ENCODE data around the gene TPRX1.
"Not testable (repeated sequence)": the region's sequence is repeated elsewhere in the genome, so short reads cannot be mapped to it uniquely, and the experiment has no call there.

The TPRX1 gene

GRCh38 chr19:47786566-47786965, 17.8 kb downstream of the TPRX1 start:
- DNase-seq (ENCODE audit: insufficient read length, low spot score): no peak
- no peak for FAIRE-seq
- TF ChIP-seq POLR2A (IDR thresholded peaks at IDR 0.05; ENCODE audit: low read depth, low read length): no peak

GRCh38 chr19:47781590-47782262, 22.6 kb downstream of the TPRX1 start:
- FAIRE-seq (no peak), DNase-seq (ENCODE audit: insufficient read length, low spot score) (no peak)
- no peak for TF ChIP-seq POLR2A (IDR thresholded peaks at IDR 0.05; ENCODE audit: low read depth, low read length)

- no peak for TF ChIP-seq POLR2A (IDR thresholded peaks at IDR 0.05; ENCODE audit: low read depth, low read length)
- FAIRE-seq: no peak
- no peak for DNase-seq (ENCODE audit: insufficient read length, low spot score)
Observed at GRCh38 chr19:47780215-47780551, 24.2 kb downstream of the TPRX1 start.

GRCh38 chr19:47779524-47780214, 24.7 kb downstream of the TPRX1 start:
- no peak for FAIRE-seq
- no peak for TF ChIP-seq POLR2A (IDR thresholded peaks at IDR 0.05; ENCODE audit: low read depth, low read length)
- no peak for DNase-seq (ENCODE audit: insufficient read length, low spot score)

GRCh38 chr19:47778954-47779351, 25.4 kb downstream of the TPRX1 start:
- FAIRE-seq (no peak), DNase-seq (ENCODE audit: insufficient read length, low spot score) (no peak)
- no peak for TF ChIP-seq POLR2A (IDR thresholded peaks at IDR 0.05; ENCODE audit: low read depth, low read length)

GRCh38 chr19:47778049-47778953, 26.1 kb downstream of the TPRX1 start, which contains the start of gene SELENOW:
TSS of gene SELENOW (plus strand) at chr19:47778703. CDS start at chr19:47778786, 83 bp downstream.
- FAIRE-seq (no peak), DNase-seq (ENCODE audit: insufficient read length, low spot score) (peak; percentile 80)
- peak; percentile 94 for TF ChIP-seq POLR2A (IDR thresholded peaks at IDR 0.05; ENCODE audit: low read depth, low read length)

- FAIRE-seq; DNase-seq (ENCODE audit: insufficient read length, low spot score): not testable (repeated sequence)
Observed at GRCh38 chr19:47777245-47778048, 26.9 kb downstream of the TPRX1 start.

- no peak for FAIRE-seq
- TF ChIP-seq POLR2A (IDR thresholded peaks at IDR 0.05; ENCODE audit: low read depth, low read length): no peak
- no peak for DNase-seq (ENCODE audit: insufficient read length, low spot score)
Observed at GRCh38 chr19:47776568-47776967, 27.8 kb downstream of the TPRX1 start.

GRCh38 chr19:47771291-47771690, 33.1 kb downstream of the TPRX1 start:
- DNase-seq (ENCODE audit: insufficient read length, low spot score); FAIRE-seq: not testable (repeated sequence)

GRCh38 chr19:47769534-47769933, 34.8 kb downstream of the TPRX1 start:
- no peak for DNase-seq (ENCODE audit: insufficient read length, low spot score)
- TF ChIP-seq POLR2A (IDR thresholded peaks at IDR 0.05; ENCODE audit: low read depth, low read length): no peak
- no peak for FAIRE-seq

- no peak for DNase-seq (ENCODE audit: insufficient read length, low spot score)
- no peak for TF ChIP-seq POLR2A (IDR thresholded peaks at IDR 0.05; ENCODE audit: low read depth, low read length)
Observed at GRCh38 chr19:47768604-47769003, 35.7 kb downstream of the TPRX1 start.

GRCh38 chr19:47767349-47767748, 37.0 kb downstream of the TPRX1 start:
- FAIRE-seq (no peak), DNase-seq (ENCODE audit: insufficient read length, low spot score) (no peak)
- TF ChIP-seq POLR2A (IDR thresholded peaks at IDR 0.05; ENCODE audit: low read depth, low read length): no peak

More at GRCh38 chr19:47768604-47769003, 35.7 kb downstream of the TPRX1 start:
- no peak for FAIRE-seq

GRCh38 chr19:47766670-47767069, 37.7 kb downstream of the TPRX1 start:
- no peak for DNase-seq (ENCODE audit: insufficient read length, low spot score)
- FAIRE-seq: no peak
- no peak for TF ChIP-seq POLR2A (IDR thresholded peaks at IDR 0.05; ENCODE audit: low read depth, low read length)

GRCh38 chr19:47766359-47766620, 38.1 kb downstream of the TPRX1 start:
- no peak for FAIRE-seq
- no peak for TF ChIP-seq POLR2A (IDR thresholded peaks at IDR 0.05; ENCODE audit: low read depth, low read length)
- no peak for DNase-seq (ENCODE audit: insufficient read length, low spot score)

Data from H54 (cell line).